HG02885 (cell line): ENCODE measurements around the gene ASPDH.

ENCODE experiments used
- ATAC-seq: cut with Tn5 transposase; IDR thresholded peaks from one replicate; pipeline ENCODE4 v1.9.1; 2021; ENCODE audit warnings: mild to moderate bottlenecking; ENCODE audit not compliant: unreplicated experiment, poor library complexity

The ASPDH gene

DNA sequence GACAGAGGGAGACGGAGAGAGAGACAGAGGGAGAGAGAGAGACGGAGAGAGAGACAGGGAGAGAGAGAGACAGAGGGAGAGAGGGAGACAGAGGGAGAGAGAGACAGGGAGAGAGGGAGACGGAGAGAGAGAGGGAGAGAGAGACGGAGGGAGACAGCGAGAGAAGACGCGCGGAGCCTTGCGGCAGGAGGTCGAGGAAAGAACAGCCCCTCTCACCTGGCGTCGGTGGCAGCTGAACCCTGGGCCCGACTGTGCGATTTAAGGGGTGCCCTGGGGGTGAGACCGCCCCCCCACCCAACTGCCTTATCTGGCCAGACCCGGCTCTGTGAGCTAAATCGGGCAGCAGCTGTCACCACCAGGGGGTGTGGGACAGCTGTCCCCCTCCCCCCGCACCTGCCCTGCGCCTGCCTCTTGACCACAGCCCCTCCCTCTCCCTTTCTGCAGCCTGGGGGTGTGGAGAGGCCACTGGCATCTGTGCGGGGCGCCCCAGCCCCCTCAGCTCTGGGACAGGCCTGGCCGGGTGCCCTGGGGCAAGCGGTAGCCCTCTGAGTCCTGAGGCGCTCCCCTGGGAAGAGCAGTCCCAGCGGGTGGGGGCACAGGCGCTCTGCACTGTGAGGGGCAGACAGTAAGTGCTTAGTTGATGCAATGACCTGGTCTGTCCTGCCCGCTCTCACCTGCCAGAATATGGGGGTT is 13.5 kb downstream of the ASPDH start:
- no peak for ATAC-seq

DNA sequence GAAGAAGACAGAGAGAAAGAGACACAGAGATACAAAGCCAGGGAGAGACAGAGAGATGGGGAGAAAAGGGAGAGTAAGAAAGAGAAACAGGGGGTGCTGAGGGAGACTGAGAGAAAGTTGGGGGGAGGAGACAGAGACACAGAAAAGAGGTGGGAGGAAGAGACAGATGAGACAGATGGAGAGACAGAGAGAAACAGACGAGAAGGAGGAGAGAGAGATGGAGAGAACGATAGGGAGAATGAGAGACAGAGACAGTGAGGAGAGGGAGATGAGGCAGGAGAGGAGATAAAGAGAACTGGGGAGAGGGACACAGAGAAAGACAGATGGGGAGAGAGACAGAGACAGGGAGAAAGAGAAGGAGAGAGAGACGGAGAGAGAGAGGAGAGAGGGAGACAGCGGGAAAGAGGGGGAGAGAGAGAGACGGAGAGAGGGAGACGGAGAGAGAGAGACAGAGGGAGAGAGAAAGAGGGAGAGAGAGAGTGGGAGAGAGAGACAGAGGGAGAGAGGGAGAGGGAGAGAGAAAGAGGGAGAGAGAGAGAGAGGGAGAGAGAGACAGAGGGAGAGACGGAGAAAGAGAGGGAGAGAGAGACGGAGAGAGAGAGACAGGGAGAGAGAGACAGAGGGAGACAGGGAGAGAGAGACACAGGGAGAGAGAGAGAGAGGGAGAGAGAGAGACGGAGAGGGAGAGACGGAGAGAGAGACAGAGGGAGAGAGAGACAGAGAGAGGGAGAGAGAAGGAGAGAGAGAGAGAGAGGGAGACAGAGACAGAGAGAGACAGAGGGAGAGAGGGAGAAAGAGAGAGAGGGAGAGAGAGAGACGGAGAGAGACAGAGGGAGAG is 15.3 kb downstream of the ASPDH start:
- ATAC-seq = no peak

DNA sequence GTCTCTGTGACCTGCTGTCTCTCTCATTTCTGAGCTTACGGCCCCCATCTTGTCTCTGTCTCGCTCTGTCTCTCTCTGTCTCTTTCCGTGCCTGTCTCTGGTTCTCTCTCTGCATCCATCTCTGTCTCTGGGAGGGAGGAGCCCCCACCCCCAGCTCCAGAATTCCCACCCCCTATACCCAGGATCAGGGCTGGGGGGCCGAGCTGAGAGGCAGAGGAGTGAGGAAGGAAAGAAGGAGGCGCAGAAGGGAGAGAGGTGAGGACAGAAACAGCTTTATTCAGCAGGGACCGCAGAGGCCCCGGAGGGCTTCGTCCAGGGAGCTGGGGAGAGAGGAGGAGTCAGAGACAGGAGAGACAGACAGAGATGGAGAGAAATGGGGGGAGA is 16.7 kb downstream of the ASPDH start:
- no peak for ATAC-seq

DNA sequence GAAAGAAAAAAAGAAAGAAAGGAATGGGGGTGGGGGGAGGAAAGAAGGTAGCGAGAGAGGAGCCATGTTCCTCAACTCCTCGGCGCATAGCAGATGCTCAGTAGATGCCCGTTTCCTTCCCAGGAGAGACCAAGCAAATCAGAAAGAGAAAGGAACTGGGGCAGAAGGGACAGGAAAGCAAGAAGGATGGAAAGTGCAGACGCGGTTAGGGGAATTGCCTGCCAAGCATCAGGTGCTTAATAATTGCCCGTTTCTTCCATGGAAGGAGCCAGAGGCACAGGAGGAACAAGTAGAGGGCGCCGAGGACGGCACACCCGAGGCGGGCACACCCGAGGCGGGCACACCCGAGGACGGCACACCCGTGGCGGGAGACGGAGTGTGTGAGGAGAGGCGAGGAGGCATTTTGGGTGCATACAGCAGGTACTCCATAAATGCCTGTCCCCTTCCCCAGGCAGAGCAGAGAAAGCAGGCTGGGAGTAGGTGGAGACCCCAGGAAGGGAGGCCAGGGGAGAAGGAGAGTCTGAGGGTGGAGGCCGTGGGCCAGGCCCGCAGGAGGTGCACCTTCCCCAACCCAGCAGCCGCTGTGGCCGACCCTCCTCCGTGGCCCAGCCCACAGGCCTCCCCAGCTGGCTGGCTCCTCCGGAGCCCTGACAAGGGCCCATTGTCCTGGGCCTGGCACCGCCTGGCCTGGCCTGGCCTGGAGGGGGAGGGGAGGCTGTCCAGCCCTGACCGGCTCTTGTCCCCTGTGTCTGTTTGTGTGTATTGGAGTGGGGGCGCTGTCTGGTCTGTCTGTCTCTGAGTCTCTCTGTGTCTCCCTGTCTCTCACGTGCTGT is 17.3 kb downstream of the ASPDH start:
- ATAC-seq = no peak

DNA sequence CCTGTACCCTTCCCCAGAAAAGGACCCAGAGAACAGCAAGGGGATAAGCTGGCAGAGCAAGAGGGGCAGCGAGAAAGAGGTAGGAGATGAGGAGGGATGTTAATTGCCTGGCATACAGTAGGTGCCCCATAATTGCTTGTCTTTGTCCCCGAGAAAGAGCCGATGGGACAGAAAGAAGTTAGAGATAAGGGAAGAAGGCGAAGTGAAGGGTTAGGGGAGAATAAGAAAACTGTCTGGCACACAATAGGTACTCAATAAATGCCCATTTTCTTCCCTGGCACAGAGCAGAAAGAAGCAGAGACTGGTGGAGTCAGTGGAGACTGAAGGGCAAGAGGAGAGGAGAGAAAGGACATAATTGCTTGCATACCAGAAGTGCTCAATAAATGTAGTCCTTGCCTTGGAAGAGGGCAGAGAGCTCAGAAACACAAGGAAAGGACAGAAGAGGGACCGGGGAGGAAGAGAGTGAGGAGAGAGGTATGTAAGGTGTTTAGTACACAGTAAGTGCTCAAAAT is 18.6 kb downstream of the ASPDH start:
- ATAC-seq = no peak

DNA sequence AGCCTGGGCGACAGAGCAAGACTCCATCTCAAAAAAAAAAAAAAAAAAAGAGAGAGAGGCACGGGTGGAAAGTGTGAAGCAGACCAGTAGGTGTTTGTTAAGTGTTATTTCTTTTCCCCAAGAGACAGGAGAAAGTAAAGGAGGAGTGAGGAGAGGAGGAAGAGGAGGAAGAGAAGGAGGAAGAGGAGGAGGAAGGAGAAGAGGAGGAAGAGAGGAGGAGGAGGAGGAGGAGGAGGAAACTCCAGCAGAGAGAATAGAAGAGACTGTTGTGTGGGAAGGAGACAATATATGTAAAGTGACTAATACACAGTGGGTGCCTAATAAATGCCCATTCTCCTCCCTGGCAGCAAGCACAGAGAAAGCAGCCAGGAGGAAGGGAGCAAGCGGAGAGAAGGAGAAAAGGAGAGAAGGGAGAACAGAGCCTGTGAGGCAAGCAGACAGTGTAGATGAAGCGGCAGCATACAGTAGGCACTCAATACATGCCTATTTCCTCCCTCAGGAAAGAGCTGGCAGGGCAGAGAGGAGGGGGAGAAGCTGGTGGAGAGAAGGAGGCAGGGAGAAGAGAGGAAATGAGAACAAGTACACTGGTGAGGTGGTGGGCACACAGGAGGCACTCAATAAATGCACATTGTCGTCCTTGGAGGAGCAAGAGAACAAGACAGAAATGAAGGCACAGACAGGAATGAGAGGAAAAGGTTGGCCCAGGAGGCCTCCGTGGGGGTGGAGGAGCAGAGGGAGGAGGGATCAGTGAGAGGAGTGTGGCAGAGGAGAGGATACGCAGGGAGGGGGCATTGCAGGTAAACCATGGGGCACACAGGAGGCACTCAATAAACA is 19.3 kb downstream of the ASPDH start:
- no peak for ATAC-seq

DNA sequence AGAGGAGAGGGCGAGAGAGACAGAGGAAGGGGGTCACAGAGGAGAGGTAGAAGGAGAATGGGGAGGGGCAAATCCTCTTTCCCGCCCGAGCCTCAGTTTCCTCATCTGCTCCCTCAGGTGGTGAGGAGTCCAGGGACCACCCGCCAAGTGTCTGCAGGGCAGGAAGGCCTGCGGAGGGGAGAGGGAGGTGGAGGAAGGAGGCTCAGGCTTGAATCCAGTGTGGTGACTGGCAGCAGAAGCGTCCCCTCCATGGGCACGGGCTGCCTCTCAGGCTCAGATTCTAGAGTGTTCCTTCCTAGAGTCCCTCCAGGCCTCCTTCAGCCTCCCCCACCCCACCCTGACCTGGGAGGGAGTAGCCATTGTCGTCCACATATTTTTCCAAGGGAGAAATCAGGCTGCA is 20.5 kb downstream of the ASPDH start:
- ATAC-seq = no peak

DNA sequence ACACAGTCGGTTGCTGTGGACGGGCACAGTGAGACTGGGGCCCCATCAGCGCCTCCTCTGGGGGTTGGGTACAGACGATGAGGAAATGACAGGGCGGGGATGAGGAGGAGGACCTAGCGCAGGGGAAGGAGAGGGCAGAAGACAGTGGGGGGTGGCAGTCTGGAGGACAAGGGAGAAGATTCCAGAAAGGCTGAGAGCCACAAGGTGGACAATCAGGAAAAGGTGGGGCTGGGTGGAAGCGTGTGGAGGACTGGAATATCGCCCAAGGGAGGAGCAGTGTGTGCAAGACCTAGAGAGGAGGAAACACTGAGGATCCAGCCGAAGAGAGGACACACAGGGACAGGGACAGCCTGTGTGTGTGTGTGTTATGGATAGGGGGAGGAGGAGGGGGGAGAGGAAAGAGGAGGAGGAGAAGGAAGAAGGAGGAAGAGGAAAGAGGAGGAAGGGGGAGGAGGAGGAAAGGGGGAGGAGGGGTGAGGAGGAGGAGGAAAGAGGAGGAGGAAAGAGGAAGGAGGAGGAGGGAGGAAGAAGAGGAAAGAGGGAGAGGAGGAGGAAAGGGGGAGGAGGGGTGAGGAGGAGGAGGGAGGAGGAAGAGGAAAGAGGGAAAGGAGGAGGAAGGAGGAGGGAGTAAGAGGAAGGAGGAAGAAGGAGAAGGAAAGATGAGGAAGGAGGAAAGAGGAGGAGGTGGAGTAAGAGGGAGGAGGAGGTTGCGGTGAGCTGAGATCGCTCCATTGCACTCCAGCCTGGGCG is 21.2 kb downstream of the ASPDH start:
- ATAC-seq = no peak

DNA sequence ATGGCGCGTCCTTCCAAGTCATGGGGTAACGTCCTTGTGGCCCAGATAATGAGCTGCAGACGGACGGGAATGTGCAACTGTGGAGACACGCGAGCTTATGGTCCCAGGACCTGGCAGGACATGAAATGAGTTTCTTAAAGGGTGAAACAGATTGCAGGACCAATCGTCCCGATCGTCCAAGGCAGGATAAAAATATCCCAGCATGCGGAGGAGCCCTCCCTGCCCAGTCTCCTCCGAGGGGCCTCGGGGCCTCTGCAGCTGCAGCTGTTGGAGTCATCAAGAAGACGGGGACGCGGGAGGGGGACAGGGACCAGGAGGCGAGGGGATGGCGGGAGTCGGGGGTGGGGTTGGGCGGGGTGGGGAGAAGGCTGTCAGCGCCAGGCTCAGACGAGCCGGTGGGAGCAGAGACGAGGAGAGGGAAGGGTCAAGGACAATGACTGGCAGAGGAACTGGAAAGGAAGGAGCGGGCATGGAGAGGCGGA is 22.7 kb downstream of the ASPDH start:
- no peak for ATAC-seq

DNA sequence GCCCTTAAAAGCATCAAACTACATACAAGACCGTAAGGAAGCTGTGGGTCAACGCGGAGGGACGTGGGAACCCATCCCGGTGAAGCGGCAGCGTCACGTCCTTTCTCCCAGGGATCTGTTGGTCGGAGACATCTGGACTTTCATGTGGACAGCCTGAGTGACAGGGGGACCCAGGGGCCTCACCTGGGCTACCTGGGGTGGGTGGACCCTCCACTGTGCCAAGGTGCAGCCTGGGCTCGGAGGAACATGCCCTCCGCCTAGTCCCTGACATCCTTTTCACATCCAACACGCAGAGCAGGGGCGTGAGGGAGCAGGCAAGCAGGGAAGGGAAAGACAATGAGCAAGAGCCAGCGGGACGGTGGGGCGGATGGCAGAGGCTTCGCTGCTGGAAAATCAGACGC is 23.3 kb downstream of the ASPDH start:
- ATAC-seq = no peak

DNA sequence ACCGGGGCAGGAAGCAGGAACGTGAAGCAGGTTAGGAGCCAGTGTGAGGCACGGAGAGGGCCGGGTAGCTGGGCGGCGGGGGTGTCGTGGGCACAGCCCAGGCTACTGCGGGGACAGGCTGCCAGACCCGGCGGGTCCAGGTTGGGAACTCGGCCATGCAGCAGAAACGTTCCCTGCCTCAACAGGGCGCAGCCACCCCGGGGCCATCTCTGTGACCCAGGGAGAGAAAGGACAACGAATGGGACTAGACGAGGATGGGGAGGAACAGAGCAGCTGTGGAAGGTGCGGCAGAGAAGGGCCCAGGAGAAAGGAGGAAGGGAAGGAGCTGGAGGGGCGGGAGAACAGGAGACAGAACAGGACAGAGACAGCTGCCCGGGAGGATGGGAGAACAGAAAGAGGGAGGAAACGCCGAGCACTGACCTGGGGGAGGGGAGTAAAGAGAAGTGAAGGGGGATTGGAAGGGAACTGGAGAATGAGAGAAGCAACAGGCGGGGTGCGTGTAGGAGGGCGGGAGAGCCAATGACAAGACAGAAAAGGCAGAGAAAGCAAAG is 24.2 kb downstream of the ASPDH start:
- no peak for ATAC-seq

DNA sequence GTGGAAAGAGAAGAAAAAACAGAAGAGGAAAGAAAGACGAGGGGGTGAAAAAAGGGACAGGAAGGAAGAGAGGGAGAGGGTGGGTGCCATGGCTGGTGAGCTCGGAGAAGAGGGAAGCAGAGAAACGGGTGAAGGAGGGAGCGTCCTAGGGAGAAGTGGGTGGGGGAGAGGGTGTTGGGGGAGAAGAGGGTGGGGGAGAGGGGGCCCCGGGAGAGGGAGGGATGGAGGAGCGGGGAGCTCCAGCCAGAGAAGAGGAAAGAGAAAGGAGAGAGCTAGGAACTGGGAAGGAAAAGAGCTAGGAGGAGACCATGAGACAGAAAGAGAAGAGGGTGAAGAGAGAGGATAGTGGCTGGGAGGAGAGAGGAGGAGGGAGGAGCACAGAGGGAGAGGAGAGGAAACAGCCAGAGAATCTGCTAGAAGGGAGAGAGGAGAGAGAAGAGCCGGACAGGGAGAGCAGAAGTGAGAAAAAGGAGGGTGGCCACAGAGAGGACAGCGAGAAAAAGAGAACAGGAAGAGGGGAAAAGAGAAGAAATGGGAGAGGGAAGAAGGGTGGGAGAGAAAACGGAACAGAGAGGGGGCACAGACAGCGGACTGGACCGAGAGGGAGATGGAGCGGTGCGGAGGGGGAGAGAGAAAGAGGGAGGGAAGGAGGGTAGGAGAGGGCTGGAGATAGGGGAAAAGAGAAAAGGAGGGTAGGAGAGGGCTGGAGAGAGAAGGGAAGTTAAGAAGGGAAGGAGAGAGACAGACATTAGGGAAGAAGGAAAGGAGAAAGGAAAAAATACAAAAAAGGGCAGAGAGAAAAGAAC is 25.1 kb downstream of the ASPDH start:
- no peak for ATAC-seq

DNA sequence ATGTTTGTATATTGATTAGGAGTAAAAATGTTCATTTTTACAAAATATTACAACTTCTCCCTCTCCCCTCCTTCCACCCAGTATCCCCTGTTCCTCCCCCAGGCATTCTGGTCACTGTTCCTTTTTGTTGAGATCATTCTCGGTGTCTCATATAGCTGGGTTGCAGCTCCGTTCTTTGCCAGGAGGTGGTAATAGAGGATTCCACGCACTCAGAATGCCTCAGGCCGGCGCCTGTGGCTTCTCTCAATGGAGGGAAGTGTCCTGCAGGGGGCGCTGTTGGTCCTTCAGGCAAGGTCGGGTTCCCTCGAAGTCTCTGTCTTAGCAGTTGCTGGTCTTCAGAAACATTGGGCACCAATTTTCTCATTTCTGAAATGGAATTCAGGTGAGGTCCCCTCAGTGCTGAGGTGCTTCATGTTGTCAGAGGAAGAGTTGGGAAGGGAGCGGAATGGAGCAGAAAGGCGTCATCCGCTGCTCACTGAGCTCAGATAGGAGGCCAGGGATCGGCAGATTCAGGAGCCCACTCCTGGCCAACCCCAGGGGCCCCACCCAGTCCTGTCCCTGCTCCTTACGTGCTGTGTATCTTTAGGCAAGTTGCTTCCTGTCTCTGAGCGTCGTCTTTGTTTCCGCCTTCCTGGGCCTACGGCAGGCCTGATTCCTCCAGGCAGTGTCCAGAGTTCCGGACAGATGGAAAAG is 26.7 kb downstream of the ASPDH start:
- ATAC-seq = no peak

DNA sequence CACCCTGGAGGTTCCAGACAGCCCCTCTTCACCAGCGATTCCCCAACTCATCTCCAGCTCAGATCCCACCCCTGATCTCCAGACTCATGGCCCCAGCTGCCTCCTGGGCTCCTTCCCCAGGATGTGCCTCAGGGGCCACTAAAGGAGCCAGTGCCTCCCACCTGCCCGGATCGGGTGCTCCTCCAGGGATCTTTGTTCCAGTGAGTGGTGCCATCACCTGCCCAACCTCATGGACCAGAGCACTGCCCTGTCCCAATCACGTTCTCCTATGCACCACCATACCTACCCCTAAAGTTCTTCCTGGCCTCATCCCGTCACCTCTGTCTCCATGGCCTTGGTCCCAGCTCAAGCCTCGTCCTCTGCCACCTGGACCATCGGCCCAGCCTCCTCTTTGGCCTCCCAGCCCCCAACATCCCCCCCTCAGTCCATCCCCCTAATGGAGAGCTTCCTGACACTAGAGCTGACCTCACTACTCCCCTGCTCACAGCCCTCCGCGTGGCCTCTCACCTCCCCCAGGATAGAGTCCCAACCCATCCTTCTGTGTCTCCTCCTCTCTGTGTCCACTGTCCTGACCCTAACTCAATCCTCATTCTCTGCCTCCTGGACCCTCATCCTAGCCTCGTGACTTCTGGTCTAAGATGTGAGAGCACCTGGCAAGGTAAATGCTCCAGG is 28.3 kb downstream of the ASPDH start:
- ATAC-seq = no peak

DNA sequence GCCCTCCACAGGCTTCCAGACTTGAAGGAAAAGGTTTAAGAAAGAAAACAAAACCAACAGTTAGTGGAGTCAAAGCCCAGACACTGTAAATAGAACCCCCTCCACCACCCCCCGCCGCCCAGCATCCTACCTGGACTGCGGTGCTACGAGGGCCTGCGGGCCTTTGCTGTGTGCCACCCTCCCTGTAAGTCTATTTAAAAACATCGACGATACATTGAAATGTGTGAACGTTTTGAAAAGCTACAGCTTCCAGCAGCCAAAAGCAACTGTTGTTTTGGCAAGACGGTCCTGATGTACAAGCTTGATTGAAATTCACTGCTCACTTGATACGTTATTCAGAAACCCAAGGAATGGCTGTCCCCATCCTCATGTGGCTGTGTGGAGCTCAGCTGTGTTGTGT is 30.8 kb downstream of the ASPDH start:
- no peak for ATAC-seq

DNA sequence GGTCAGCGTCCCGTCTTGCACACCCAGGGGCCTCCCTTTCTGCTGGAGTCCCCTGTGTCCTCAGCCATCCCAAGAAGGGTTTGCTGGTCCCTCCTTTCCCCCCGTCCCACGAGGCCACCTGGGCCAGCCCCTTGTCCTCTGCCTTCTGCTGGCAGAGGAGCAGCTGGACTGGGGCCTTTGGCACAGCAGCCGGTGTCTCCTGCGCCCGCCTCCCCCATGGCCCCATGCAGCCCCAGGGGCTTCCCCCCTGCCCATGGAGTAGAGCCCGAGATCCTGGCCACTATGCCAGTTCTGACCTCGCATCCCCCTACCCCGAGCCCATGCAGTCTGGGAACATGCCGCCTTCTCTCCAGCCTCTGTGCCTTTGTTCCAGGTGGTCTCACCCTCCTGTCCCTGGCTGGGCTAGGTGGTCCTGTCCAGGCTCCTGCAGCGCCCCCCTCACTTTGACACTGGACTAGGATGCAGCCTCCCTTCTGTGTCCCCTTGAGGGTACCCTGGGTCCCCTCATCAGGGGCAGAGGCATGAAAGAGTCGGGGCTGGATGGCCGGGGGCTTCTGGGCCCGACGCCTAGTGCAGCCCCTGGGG is 31.4 kb downstream of the ASPDH start:
- no peak for ATAC-seq
